NT2/D1 (cell line): ENCODE data around the gene SLC25A22.

Experiments used
- YY1 ChIP-seq: IDR thresholded peaks from 2 replicates; pipeline ENCODE4 v1.6.1; 2011; ENCODE audit not compliant: insufficient read length, insufficient read depth
- ZNF274 ChIP-seq: IDR thresholded peaks from 2 replicates; pipeline ENCODE4 v1.6.1; 2011; ENCODE audit warnings: mild to moderate bottlenecking, low read depth, low read length

DNA sequence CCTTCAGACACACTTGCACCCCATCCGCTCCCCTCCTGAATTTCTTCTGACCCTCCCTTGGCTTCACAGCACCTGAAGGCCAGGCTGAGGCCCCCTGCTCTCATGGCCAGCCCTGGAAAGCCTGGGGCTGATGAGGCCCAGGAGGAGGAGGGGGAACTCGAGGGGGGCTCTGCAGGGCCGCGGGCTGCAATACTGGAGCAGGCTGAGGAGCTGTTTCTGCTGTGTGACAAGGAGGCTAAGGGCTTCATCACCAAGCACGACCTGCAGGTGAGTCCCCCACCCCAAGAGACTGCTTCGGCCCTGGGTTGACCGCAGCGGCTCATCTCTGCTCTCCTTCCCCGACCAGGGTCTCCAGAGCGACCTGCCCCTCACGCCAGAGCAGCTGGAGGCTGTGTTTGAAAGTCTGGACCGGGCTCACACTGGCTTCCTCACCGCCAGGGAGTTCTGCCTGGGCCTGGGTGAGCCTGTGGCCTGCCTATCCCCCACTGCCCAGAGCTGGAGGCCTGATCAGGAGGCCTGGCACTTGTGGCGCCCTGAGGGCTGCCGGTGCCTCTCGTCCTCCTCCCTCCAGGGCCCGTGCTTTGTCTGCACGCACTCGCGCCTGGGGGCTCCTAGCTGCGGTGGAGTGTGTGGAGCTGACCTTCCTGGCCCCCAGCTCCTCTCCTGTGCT lies 30.6 kb upstream of the SLC25A22 start:
- TF ChIP-seq YY1 (no peak), ZNF274 (no peak)
